GM18526 (cell line): ENCODE results near the gene GNA14.

Experiments
- POLR2A ChIP-seq: IDR thresholded peaks from 3 replicates; pipeline ENCODE4 v1.6.1; 2011; ENCODE audit not compliant: insufficient read length; ENCODE audit errors: extremely low read depth

GNA14 gene

DNA sequence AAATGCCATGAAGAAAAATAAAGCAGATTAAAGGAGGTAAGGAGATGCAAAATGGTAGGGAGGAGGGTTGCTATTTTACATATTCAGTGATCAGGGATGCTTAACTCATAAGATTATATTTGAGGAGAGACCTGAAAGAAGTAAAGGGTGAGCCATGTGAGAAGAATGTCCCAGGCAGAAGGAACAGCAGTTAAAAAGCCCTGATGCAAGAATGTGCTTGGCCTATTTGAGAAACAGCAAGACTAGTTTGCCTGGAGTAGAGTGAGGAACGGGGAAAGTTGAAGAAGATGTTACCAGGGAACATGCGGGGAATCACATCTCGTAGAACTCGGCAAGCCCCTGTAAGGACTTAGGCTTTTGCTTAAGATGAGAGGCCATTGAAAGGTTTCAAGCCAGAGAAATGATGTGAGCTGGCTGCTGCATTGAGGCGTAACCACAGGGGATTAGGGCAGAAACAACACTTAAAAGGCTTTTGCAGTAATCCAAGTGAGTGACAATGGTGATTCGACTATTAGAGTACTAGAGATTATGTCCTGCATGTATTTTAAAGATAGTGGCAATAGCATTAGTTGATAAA, 272.1 kb downstream of the GNA14 start:
- no peak for TF ChIP-seq POLR2A

DNA sequence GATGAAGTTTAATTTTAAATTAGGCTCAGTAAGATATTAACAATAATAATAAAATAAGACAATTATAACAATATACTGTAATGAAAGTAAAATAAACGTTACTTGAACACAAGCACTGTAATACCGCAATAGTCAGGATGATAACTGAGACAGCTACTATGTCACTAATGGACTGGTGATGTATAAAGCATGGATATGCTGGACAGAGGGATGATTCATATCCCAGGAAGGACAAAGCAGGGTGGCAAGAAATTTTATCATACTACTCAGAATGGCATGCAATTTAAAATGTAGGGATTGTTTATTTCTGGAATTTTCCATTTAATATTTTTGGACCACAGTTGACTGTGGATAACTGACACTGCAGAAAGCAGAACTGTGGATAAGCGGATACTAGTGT, 273.9 kb downstream of the GNA14 start:
- no peak for TF ChIP-seq POLR2A
